Measurements from ENCODE around the gene PTPRT.

Gene PTPRT

DNA sequence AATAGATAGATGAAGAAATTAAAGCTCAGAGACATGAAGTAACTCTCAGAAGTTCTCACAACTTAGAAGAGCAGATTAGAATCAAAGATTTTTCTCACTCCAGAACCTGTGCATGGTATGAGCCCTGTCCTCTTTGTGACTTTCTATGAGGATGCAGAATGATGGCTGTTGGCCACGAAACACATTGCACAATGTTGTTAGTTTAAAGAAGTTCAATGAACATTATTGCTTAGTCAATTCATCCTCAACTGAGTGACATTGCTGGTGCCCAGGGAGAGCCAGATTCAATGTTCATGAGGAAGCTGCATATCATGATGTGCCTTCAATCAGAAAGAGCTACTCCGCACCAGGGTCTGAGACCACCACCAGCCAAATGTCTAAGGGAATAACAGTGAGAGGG, 633.1 kb downstream of the PTPRT start:
- no peak overlapping the region for H3K4me3 ChIP-seq (ENCODE audit: low read depth, low read length)
- no peak for DNase-seq (ENCODE audit: low read depth)
- TF ChIP-seq CTCF (IDR thresholded peaks at IDR 0.05; ENCODE audit: insufficient read depth, low read depth, low read length, missing control alignments) = no peak

GRCh38 chr20:42553374-42553773, 636.3 kb downstream of the PTPRT start:
- no peak for DNase-seq (ENCODE audit: low read depth)
- no peak for TF ChIP-seq CTCF (IDR thresholded peaks at IDR 0.05; ENCODE audit: insufficient read depth, low read depth, low read length, missing control alignments)
- no peak overlapping the region for H3K4me3 ChIP-seq (ENCODE audit: low read depth, low read length)

- no peak for DNase-seq (ENCODE audit: low read depth)
- no peak overlapping the region for H3K4me3 ChIP-seq (ENCODE audit: low read depth, low read length)
- TF ChIP-seq CTCF (IDR thresholded peaks at IDR 0.05; ENCODE audit: insufficient read depth, low read depth, low read length, missing control alignments) = no peak
These were observed 640.2 kb downstream of the PTPRT start for GRCh38 chr20:42549496-42549895.

DNA sequence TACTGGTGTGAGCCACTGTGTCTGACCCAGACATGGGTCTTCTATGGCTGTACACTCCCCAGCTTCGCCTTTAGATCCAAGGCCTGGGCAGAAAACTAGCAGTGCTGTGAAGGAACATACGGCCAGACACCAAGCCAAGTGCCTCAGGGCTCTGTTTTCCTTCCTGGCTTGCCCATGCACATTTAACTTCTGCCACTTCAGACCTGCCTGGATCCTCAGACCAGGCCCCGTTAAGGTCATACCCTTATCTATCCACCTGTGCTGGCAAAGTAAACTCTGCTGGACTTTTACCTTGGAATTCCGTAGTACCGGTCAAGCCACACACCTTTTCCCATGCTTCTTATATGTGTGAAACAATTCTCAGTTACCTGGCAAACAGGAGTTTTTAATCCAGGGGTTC, 644.8 kb downstream of the PTPRT start:
- H3K4me3 ChIP-seq (ENCODE audit: low read depth, low read length) = no peak overlapping the region
- no peak for DNase-seq (ENCODE audit: low read depth)
- TF ChIP-seq CTCF (IDR thresholded peaks at IDR 0.05; ENCODE audit: insufficient read depth, low read depth, low read length, missing control alignments) = no peak

GRCh38 chr20:42532831-42533230, 656.9 kb downstream of the PTPRT start:
- no peak for DNase-seq (ENCODE audit: low read depth)
- no peak for TF ChIP-seq CTCF (IDR thresholded peaks at IDR 0.05; ENCODE audit: insufficient read depth, low read depth, low read length, missing control alignments)
- H3K4me3 ChIP-seq (ENCODE audit: low read depth, low read length) = no peak overlapping the region

- peak; percentile 1 for DNase-seq (ENCODE audit: low read depth)
- no peak for TF ChIP-seq CTCF (IDR thresholded peaks at IDR 0.05; ENCODE audit: insufficient read depth, low read depth, low read length, missing control alignments)
These were observed 658.2 kb downstream of the PTPRT start for GRCh38 chr20:42531508-42531961.

DNA sequence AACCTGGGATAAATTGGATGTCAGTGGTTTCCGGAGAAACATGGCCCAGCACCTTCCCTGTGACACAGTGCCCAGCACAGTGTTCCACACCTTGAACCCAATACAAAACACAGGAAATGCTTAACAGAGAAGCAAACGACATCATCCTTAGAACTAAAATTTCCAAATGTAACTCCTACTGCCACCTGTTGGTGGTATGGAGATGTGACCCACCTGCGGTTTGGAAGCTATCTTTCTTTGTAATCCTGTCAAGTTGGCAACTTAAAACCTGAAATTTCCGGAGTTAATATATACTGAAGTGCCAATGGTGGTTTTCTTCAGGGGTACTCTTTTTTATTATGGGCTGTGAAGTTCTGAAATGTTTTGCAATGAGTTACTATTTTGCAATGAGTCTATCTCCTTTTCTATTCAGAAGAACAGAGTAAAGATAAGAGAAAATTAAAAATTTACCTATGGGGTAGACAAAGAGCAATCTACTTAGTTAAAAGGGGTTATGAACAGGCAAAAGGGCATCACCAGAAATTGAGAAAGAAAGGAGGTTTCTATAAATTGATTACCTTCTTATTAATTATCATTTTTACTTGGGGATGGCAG, 658.8 kb downstream of the PTPRT start:
- no peak overlapping the region for H3K4me3 ChIP-seq (ENCODE audit: low read depth, low read length)
- DNase-seq (ENCODE audit: low read depth) = peak; percentile 39
- peak; percentile 58 for TF ChIP-seq CTCF (IDR thresholded peaks at IDR 0.05; ENCODE audit: insufficient read depth, low read depth, low read length, missing control alignments)

More at GRCh38 chr20:42531508-42531961, 658.2 kb downstream of the PTPRT start:
- H3K4me3 ChIP-seq (ENCODE audit: low read depth, low read length) = no peak overlapping the region
